ENCODE measurements around the gene TBC1D22A. TPM values are rescaled to one million over a fixed set of nuclear protein-coding genes. Genes with fewer than 3 reads are reported as not detected.

Gene TBC1D22A
- total RNA-seq, 1 donor from 2014 or later, result 23.2 TPM

DNA sequence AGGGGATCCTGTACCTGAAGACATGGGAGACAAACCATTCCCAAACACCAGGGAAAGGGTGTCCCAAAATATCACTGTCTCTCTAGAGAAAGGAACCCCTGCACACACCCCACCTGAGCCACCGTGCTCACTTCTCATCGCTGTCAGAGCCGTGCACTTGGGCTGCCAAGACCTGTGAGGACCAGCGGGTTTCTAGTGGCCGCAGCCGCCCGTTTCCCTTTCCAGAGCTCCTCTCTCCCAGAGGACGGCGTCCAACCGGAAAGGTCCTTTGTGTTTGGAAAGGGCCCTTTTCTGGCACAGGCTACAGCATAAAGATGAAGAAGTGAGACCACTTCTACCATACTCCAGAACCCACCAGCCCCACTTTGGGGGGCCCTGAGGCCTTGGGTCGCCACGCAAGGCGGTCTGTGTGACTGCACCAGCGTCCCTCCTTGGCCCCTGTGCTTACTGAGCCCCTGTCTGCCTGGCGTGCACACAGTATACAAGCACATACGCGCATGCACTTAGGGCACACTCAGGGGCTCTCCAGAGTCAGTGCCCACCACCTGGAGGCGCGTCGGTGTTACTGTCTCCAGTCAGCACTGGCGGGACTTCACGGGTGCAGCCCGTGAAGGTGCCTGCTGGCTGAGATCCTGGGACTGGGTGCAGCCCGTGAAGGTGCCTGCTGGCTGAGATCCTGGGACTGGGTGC lies 381.8 kb downstream of the TBC1D22A start:
- no peaks in the 10 kb centered on the region for H3K9me3 Mint-ChIP-seq (ENCODE audit: low read depth)
- DNase-seq (ENCODE audit: low spot score, unreplicated experiment), result no peak
- H3K36me3 Mint-ChIP-seq (ENCODE audit: insufficient read depth), result peaks cover 2% of the 10 kb centered on the region
- H3K4me3 Mint-ChIP-seq (ENCODE audit: low read depth), result no peak overlapping the region
- TF ChIP-seq, protein P1, sequence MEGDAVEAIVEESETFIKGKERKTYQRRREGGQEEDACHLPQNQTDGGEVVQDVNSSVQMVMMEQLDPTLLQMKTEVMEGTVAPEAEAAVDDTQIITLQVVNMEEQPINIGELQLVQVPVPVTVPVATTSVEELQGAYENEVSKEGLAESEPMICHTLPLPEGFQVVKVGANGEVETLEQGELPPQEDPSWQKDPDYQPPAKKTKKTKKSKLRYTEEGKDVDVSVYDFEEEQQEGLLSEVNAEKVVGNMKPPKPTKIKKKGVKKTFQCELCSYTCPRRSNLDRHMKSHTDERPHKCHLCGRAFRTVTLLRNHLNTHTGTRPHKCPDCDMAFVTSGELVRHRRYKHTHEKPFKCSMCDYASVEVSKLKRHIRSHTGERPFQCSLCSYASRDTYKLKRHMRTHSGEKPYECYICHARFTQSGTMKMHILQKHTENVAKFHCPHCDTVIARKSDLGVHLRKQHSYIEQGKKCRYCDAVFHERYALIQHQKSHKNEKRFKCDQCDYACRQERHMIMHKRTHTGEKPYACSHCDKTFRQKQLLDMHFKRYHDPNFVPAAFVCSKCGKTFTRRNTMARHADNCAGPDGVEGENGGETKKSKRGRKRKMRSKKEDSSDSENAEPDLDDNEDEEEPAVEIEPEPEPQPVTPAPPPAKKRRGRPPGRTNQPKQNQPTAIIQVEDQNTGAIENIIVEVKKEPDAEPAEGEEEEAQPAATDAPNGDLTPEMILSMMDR (IDR thresholded peaks at IDR 0.05; ENCODE audit: unreplicated experiment), result no peak
- no peak overlapping the region for H3K27ac Mint-ChIP-seq
- H3K27me3 Mint-ChIP-seq, result peaks cover 20% of the 10 kb centered on the region
- no peaks in the 10 kb centered on the region for H3K4me1 Mint-ChIP-seq (ENCODE audit: low read depth)

DNA sequence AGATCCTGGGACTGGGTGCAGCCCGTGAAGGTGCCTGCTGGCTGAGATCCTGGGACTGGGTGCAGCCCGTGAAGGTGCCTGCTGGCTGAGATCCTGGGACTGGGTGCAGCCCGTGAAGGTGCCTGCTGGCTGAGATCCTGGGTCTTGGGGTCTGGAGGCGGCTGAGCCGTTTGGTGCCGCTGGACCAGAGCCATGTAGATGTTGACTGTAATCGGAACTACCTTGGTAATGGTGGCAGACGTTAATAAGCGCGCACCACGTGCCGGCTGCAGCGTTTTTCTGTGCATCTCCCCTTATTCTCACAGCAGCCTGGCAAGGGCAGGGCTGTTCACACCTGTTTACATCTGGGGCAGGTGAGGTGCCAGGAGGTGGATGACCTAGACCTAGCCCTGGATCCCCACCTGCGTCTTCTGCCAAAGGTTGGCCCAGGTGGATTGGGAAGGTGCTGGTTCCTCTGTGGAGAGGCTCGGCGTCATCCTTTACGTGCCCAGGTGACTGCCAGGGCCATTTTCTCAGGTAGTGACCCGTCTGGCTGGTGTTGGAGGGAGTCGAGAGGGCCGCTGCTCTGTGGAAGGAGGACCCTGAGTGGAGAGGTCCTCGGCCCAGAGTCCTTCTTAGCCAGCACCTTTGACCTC lies 382.5 kb downstream of the TBC1D22A start:
- no peak overlapping the region for H3K27ac Mint-ChIP-seq
- no peaks in the 10 kb centered on the region for H3K4me1 Mint-ChIP-seq (ENCODE audit: low read depth)
- DNase-seq (ENCODE audit: low spot score, unreplicated experiment), result no peak
- no peak overlapping the region for H3K4me3 Mint-ChIP-seq (ENCODE audit: low read depth)
- no peaks in the 10 kb centered on the region for H3K9me3 Mint-ChIP-seq (ENCODE audit: low read depth)
- TF ChIP-seq, protein P1 (IDR thresholded peaks at IDR 0.05; ENCODE audit: unreplicated experiment), result no peak
- H3K36me3 Mint-ChIP-seq (ENCODE audit: insufficient read depth), result peaks cover 2% of the 10 kb centered on the region
- H3K27me3 Mint-ChIP-seq, result peaks cover 16% of the 10 kb centered on the region

DNA sequence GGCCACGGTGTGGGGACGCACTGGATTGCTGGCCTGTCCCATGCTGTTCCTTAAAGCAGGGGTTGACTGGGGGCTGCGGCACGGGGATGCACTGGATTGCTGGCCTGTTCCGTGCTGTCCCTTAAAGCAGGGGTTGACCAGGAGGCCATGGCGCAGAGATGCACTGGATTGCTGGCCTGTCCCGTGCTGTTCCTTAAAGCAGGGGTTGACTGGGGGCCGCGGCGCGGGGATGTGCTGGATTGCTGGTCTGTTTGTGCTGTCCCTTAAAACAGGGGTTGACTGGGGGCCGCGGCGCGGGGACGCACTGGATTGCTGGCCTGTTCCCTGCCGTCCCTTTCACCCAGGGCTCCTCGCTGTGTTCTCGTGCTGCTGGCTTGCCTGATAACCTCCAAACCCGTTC lies 383.4 kb downstream of the TBC1D22A start:
- Mint-ChIP-seq H3K27ac (no peak overlapping the region), H3K27me3 (peaks cover 15% of the 10 kb centered on the region)

DNA sequence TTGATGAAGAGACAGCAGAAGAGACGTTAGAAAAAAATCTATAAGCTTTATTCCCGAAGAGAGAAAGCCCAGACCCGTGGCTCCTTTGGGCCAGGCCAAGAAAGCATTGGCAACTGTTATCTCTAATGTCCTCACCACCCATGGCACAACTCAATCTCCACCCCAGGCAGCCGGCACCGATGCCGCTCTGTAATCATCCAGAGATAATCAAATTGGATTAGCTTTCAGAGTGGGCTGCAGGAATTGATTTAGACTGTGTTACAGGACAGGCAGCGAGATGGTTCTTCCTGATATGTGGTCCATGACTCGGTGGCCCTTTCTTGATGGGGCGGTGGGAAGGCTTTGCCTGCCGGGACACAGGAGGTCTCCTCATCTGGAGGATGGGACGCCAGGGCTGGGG lies 383.9 kb downstream of the TBC1D22A start:
- H3K4me1 Mint-ChIP-seq (ENCODE audit: low read depth), result no peaks in the 10 kb centered on the region
- no peak overlapping the region for H3K4me3 Mint-ChIP-seq (ENCODE audit: low read depth)
- peaks cover 14% of the 10 kb centered on the region for H3K27me3 Mint-ChIP-seq
- TF ChIP-seq, protein P1 (IDR thresholded peaks at IDR 0.05; ENCODE audit: unreplicated experiment), result no peak
- H3K9me3 Mint-ChIP-seq (ENCODE audit: low read depth), result no peaks in the 10 kb centered on the region
- H3K27ac Mint-ChIP-seq, result no peak overlapping the region
- peaks cover 2% of the 10 kb centered on the region for H3K36me3 Mint-ChIP-seq (ENCODE audit: insufficient read depth)
- no peak for DNase-seq (ENCODE audit: low spot score, unreplicated experiment)

More for the DNA sequence above, 383.4 kb downstream of the TBC1D22A start:
- H3K4me3 Mint-ChIP-seq (ENCODE audit: low read depth), result no peak overlapping the region
- no peaks in the 10 kb centered on the region for H3K4me1 Mint-ChIP-seq (ENCODE audit: low read depth)
- H3K36me3 Mint-ChIP-seq (ENCODE audit: insufficient read depth), result peaks cover 2% of the 10 kb centered on the region
- no peaks in the 10 kb centered on the region for H3K9me3 Mint-ChIP-seq (ENCODE audit: low read depth)
- no peak for DNase-seq (ENCODE audit: low spot score, unreplicated experiment)
- TF ChIP-seq, protein P1 (IDR thresholded peaks at IDR 0.05; ENCODE audit: unreplicated experiment), result no peak

DNA sequence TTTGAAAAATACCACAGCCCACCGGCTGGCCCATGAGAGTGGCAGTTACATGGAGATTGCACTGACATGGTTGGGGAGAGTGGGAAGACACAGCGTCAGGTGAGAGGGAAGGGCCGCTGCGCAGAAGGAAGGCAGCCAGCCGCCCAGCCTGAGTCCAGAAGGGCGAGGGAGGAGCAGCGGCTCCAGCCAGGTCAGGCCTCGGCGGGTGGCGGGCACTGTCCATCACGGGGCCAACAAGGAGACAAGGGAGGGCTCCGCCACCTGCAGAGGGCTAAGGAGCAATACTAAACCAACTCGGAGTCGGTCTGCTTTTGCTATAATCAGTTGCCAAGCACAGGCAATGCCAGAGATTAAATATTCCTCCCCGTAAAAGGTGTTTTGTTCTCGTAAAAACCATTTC lies 384.5 kb downstream of the TBC1D22A start:
- Mint-ChIP-seq H3K4me3 (ENCODE audit: low read depth) (no peak overlapping the region), H3K27me3 (peaks cover 11% of the 10 kb centered on the region), H3K9me3 (ENCODE audit: low read depth) (no peaks in the 10 kb centered on the region), H3K36me3 (ENCODE audit: insufficient read depth) (peaks cover 2% of the 10 kb centered on the region), H3K27ac (no peak overlapping the region), H3K4me1 (ENCODE audit: low read depth) (no peaks in the 10 kb centered on the region)
- TF ChIP-seq, protein P1 (IDR thresholded peaks at IDR 0.05; ENCODE audit: unreplicated experiment), result no peak
- no peak for DNase-seq (ENCODE audit: low spot score, unreplicated experiment)

Data from progenitor cell of endocrine pancreas (in vitro differentiated cells).